ENCODE measurements around the gene BCAS1.

- no peak for TF ChIP-seq POLR2A (IDR thresholded peaks at IDR 0.05)
- TF ChIP-seq CTCF (IDR thresholded peaks at IDR 0.05), result no peak
Observed at GRCh38 chr20:54014293-54014926, 56.0 kb downstream of the BCAS1 start.

Measured in body of pancreas (tissue), 4 donors.